GM10266 (cell line): ENCODE data around the gene CSNK1D.
"Not testable (repeated sequence)": the region's sequence is repeated elsewhere in the genome, so short reads cannot be mapped to it uniquely, and the experiment has no call there.

Experiments used
- DNase-seq: peaks from one replicate; pipeline ENCODE4 v3.0.0; 2012; ENCODE audit errors: extremely low spot score
- TF ChIP-seq, protein P1 (sequence below): IDR thresholded peaks from 2 replicates; pipeline ENCODE4 v1.5.1; 2012; ENCODE audit warnings: mild to moderate bottlenecking, low read depth; ENCODE audit not compliant: control insufficient read depth, insufficient read depth; ENCODE audit errors: missing control alignments

CSNK1D gene

DNA sequence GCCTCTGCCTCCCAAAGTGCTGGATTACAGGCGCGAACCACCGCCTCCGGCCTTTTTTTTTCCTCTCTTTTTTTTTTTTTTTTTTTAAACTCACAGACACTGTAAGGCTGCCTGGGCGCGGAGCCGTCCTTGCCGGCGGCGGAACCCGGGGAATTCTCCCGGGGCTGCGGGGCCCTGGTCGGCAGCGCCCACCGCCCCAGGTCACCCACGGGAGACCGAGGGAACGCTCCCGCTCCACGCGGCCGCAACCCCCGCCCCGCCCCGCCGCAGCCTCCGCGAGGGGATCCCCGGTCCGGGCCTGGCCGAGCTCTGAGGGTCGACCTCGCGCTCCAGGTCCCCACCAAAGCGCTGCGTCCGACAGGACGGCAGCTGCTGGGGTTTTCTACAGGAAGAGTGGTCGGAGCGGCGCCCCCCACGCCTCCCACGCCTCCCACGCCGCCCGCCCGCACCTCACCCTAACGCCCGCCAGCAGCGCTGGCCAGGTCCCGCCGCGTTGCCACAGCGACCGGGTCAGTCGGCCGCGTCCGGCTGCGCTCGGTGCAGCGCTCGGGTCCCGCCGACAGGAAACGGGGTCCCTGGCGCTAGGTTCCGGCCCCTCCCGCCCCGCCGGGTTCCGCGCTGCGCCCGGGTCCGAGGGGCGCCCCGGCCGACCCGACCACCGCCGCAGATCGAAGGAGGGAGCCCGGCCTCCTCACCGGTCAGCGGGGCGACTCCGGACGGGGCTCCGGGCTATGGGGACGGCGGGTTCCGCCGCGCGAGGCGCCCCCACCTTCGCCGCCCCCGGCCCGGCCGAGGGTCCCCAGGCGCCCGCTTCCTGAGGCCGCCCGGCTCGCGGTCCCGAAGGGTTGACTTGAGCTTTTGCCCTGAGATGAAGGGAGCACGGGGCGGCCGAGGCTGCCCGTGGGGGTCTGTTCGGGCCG lies 60.9 kb downstream of the CSNK1D start, which contains the start of gene CCDC57:
Gene CCDC57 (minus strand): TSS at position 512 of the 920 bp plus-strand sequence. CDS start 10,898 bp downstream, outside the sequence.
- peak; percentile 98 for DNase-seq
- TF ChIP-seq, protein P1, sequence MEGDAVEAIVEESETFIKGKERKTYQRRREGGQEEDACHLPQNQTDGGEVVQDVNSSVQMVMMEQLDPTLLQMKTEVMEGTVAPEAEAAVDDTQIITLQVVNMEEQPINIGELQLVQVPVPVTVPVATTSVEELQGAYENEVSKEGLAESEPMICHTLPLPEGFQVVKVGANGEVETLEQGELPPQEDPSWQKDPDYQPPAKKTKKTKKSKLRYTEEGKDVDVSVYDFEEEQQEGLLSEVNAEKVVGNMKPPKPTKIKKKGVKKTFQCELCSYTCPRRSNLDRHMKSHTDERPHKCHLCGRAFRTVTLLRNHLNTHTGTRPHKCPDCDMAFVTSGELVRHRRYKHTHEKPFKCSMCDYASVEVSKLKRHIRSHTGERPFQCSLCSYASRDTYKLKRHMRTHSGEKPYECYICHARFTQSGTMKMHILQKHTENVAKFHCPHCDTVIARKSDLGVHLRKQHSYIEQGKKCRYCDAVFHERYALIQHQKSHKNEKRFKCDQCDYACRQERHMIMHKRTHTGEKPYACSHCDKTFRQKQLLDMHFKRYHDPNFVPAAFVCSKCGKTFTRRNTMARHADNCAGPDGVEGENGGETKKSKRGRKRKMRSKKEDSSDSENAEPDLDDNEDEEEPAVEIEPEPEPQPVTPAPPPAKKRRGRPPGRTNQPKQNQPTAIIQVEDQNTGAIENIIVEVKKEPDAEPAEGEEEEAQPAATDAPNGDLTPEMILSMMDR: no peak

DNA sequence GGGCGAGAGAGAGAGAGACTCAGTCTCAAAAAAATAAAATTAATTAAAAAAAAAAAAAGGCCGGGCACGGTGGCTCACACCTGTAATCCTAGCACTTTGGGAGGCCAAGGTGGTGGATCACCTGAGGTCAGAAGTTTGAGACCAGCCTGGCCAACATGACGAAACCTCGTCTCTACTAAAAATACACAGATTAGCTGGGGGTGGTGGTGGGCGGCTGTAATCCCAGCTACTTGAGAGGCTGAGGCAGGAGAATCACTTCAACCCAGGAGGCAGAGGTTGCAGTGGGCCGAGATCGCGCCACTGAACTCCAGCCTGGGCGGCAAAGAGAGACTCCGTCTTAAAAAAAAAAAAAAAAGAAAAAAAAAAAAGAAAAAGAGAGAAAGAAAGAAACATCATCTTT lies 62.8 kb downstream of the CSNK1D start:
- not testable (repeated sequence) for DNase-seq

DNA sequence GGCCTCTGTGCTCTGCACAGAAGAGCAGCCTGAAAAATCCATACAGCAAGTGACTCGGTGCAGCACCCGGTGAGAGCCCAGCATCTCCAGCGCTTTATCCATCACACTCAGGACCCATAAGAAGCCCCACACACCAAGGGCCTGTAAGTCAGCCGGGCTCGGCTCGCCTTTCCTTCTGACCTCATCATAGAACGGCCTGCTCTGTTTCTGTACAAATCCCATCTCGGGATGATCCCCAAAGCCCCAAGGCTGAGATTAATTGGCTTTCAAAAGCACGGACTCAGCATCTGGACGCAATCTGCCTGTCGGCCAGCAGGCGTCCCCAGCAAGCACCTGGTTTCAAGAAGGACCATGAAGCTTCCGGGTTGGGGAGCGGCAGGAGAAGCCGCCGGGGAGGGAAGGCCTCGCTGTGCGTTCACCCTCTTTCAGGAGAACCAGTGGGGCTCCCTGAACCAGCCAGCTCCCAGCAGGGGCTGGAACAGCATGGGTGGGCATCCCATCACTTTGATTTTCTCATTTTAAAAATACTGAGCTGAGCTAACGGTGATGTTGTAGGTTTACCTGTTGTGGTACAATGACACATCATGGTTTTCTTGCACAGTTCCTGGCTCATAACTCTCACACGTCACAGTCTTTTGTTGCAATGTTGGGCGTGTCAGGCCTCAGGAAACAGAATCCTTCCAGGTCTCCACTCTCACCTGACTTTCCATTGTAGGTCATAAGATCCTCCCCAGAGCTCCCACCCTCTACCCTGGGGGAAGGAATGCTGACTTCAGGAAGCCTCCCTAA lies 67.6 kb downstream of the CSNK1D start:
- TF ChIP-seq, protein P1: peak; percentile 88
- DNase-seq: peak; percentile 86

DNA sequence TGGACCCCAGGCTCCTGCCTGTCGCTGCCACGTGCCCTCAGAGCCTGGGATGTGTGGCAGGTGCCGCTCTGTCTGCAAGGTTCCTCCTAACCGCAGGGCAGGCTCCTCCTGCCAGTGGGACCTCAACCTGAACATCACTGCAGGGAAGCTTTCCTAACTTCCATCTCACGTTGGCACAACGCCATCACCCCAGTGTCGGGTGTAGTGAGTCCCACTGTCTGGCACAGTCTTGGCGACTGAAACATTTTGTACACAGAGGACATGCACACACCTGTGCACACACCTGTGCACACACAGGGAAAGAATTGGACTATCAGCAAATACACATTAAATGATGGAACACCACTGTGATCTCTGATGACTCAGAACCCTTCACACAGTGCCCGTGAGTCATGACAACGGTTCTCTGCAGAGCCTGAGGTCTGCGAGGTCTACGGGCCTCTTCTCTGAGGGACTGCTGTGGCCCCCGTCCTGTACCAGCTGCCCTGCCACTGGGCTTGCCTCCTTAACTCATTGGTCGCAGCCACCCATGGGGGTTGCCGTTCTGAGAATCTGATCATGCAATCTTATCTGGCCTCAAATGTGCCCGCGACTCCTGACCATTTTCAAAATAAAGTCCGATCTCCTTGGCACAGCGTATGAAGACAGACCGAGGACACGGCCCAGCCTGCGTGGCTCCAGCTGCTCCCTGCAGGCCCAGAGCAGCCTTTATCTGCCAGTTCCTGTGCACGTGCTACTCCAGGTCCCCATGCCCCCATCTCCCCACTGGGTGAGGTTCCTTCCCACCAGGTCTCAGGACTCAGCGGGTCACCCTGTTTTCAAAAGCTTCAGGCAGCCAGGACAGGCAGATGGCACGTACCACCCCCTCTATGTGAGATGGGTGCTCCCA lies 68.4 kb downstream of the CSNK1D start:
- no peak for DNase-seq
- TF ChIP-seq, protein P1: no peak

DNA sequence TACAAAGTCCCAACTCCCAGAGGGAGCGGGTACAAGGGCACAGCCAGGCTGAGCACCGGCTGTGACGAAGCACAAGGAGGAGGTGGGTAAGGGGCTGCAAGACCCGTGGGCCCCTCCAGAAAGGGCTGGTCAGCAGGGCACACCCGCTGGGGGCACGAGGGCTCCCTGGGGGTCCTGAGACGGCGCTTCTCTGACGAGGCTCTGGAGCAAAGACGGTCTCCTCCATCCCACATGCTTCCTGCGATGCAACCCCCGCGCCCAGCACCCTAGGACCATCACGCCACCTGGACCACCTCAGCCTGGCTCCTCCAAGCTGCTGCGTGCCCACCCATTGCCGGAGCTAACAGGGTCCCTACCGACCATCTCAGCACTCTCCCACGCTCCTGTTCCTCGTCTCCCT lies 69.6 kb downstream of the CSNK1D start:
- TF ChIP-seq, protein P1: no peak
- no peak for DNase-seq

DNA sequence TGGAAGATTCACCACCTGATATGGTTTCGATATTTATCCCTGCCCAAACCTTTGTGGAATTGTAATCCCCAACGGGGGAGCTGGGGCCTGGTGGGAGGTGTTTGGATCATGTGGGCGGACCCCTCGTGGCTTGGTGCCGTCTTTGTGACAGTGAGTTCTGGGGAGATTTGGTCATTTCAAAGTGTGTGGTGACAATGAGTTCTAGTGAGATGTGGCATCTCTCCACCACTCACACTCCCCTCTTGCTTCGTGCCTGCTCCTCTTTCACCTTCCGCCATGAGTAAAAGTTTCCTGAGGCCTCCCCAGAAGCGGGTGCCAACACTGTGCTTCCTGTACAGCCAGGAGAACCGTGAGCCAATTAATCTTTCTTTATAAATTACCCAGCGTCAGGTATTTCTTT lies 70.5 kb downstream of the CSNK1D start:
- TF ChIP-seq, protein P1: no peak

DNA sequence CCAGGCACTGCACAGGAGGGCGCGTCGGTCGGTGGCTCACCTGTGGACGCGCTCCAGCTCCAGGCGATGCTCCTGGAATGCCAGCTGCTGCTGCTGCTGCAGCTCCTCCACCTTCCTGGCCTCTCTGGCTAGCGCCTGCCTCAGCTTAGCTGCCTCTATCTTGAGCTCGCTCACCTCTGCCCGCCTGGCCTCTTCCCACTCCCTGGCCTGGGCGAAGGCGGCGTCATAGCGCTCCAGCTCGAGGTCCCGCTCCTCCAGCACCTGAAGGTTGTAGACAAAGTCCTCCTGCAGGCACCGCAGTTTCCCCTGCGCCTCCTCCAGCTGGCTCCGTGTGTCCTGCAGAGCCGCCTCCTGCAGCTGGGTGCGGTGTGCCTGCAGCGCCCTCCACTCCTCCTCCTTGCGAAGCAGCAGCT lies 72.0 kb downstream of the CSNK1D start:
- TF ChIP-seq, protein P1: no peak
- DNase-seq: no peak

More for the DNA sequence above, 70.5 kb downstream of the CSNK1D start:
- DNase-seq: no peak
